Fibroblast of lung (primary cell): ENCODE results near the gene TREH. TPM values are rescaled to one million over a fixed set of nuclear protein-coding genes. Genes with fewer than 3 reads are reported as not detected.

Experiments
- DNase-seq, 2 donors: peaks; one replicate each; pipeline versions ENCODE4 v3.0.0 to v3.0.0-alpha.2; 2010; ENCODE audit warnings: low read depth in 2 of 2
- H2AFZ ChIP-seq: 2 replicates; pipeline ENCODE4 v1.5.1; 2012; ENCODE audit warnings: low read length, control low read depth, inconsistent platforms
- H3K27ac ChIP-seq: 2 replicates; pipeline ENCODE4 v1.5.1; 2011; ENCODE audit warnings: low read length, control low read depth; ENCODE audit not compliant: insufficient read depth
- H3K27me3 ChIP-seq: 2 replicates; pipeline ENCODE4 v1.5.1; 2011; ENCODE audit warnings: mild to moderate bottlenecking, low read length; ENCODE audit not compliant: control insufficient read depth, insufficient read depth
- H3K36me3 ChIP-seq: 2 replicates; pipeline ENCODE4 v1.5.1; 2011; ENCODE audit warnings: low read length; ENCODE audit not compliant: control insufficient read depth, insufficient read depth
- H3K4me1 ChIP-seq: 2 replicates; pipeline ENCODE4 v1.5.1; 2011; ENCODE audit warnings: low read length; ENCODE audit not compliant: control insufficient read depth, insufficient read depth; ENCODE audit errors: extremely low read depth
- H3K4me2 ChIP-seq: 2 replicates; pipeline ENCODE4 v1.5.1; 2011; ENCODE audit warnings: low read length, control low read depth; ENCODE audit not compliant: insufficient read depth; ENCODE audit errors: extremely low read depth
- H3K4me3 ChIP-seq, 4 experiments: fragments of 200-600 bp in 1 of 4; sonication (generic) in 1 of 4; replicated peaks in 1 of 4; 2 replicates each; pipeline ENCODE4 v1.5.1; 2011 to 2016; ENCODE audit warnings: low read length in 4 of 4, low read depth in 3 of 4, mild to moderate bottlenecking in 3 of 4, control low read depth in 2 of 4, inconsistent platforms in 1 of 4, mixed read lengths in 1 of 4; ENCODE audit not compliant: insufficient read depth in 1 of 4; ENCODE audit errors: control extremely low read depth in 1 of 4
- H3K79me2 ChIP-seq: 2 replicates; pipeline ENCODE4 v1.5.1; 2012; ENCODE audit warnings: mild to moderate bottlenecking, low read length, inconsistent platforms; ENCODE audit not compliant: control insufficient read depth, insufficient read depth
- H3K9ac ChIP-seq: 2 replicates; pipeline ENCODE4 v1.5.1; 2011; ENCODE audit warnings: mild to moderate bottlenecking, low read length, control low read depth; ENCODE audit not compliant: insufficient read depth
- H3K9me3 ChIP-seq: 2 replicates; pipeline ENCODE4 v1.5.1; 2012; ENCODE audit warnings: low read depth, low read length; ENCODE audit not compliant: control insufficient read depth, insufficient read depth
- H4K20me1 ChIP-seq: 2 replicates; pipeline ENCODE4 v1.5.1; 2011; ENCODE audit warnings: low read length; ENCODE audit not compliant: control insufficient read depth, insufficient read depth; ENCODE audit errors: extremely low read depth
- EZH2 ChIP-seq: IDR thresholded peaks from 2 replicates; pipeline ENCODE4 v1.5.1; 2012; ENCODE audit warnings: low read length, control low read depth, mild to moderate bottlenecking; ENCODE audit errors: missing control alignments
- polyA plus RNA-seq, 2 donors: library from polyadenylated mRNA; depleted of rRNA in 1 of 2; stranded (reverse) in 1 of 2; unstranded in 1 of 2; fragments of >200 nt; gene quantifications; 2 replicates each; pipeline ENCODE4 v1.2.1, GENCODE V29; 2011 to 2012; ENCODE audit warnings: missing spikeins in 1 of 2
- total RNA-seq: library from RNA; depleted of rRNA; stranded (reverse); fragments of >200 nt; gene quantifications from 2 replicates; pipeline ENCODE4 v1.2.1, GENCODE V29; 2014
- TF ChIP-seq, protein P1 (sequence below), 2 donors: IDR thresholded peaks in 1 of 2; conservative IDR thresholded peaks in 1 of 2; 1 replicate in 1 of 2; 2 replicates in 1 of 2; pipeline ENCODE4 v1.5.1; 2011 to 2012; ENCODE audit warnings: low read length in 2 of 2, control low read depth in 1 of 2, inconsistent platforms in 1 of 2, low read depth in 1 of 2, mild to moderate bottlenecking in 1 of 2

Gene TREH
- total and polyA plus RNA-seq, 2 donors (not counting 1 experiment from before 2014, with no cell fraction given): not detected

DNA sequence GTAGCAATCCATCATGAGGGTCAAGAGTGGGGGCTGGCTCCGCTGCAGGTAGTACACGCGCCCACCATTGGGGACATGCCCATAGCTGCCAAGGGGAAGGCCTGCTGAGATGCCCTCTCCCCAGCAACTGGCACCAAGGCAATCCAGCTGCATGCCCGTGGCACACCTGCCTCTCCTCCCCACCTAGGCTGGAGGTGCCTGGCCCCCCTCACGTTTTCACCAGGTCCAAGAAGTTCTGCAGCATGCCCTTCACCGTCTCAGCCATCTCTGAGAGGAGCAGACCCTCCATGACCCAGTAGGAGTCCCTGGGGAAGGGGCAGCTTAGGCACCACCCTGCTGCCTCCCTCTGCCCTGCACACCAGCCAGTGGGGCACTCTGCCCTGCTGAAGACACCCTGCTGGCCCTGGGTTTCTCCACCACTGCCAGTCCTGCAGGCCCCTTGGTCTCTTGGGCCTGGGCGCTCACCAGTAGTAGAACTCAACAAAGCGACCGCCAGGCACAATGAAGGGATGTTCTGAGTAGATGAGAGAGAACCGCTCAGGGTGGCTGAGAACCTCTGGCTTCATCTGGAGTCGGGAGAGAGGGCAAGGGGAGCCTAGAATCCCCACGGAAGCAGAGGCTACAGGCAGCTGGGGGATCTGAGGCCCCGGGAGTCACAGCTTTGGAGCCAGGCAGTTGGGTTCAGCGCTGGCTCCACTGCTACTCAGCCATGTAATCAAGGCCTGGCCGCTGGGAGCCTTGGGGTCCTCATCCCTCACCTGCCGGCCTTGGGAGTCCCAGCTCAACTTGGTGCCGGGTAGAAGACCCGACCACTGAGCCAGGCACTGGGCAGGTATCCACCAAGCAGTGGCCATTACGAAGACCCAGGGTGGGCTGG lies 17.8 kb downstream of the TREH start:
- no peak overlapping the region for H3K4me2 ChIP-seq
- no peak for DNase-seq
- no peaks in the 10 kb centered on the region for H3K79me2 ChIP-seq
- peaks cover 13% of the 10 kb centered on the region for H3K36me3 ChIP-seq
- TF ChIP-seq, protein P1, sequence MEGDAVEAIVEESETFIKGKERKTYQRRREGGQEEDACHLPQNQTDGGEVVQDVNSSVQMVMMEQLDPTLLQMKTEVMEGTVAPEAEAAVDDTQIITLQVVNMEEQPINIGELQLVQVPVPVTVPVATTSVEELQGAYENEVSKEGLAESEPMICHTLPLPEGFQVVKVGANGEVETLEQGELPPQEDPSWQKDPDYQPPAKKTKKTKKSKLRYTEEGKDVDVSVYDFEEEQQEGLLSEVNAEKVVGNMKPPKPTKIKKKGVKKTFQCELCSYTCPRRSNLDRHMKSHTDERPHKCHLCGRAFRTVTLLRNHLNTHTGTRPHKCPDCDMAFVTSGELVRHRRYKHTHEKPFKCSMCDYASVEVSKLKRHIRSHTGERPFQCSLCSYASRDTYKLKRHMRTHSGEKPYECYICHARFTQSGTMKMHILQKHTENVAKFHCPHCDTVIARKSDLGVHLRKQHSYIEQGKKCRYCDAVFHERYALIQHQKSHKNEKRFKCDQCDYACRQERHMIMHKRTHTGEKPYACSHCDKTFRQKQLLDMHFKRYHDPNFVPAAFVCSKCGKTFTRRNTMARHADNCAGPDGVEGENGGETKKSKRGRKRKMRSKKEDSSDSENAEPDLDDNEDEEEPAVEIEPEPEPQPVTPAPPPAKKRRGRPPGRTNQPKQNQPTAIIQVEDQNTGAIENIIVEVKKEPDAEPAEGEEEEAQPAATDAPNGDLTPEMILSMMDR (conservative IDR thresholded peaks at IDR 0.05 in 1 of 2, IDR thresholded peaks at IDR 0.05 in 1 of 2; ENCODE audit: low read depth in 1 of 2, low read length in 2 of 2): no peak
- TF ChIP-seq EZH2: no peak
- H3K4me1 ChIP-seq: no peaks in the 10 kb centered on the region
- H4K20me1 ChIP-seq: no peaks in the 10 kb centered on the region
- H3K9ac ChIP-seq: no peak overlapping the region
- H3K9me3 ChIP-seq: no peaks in the 10 kb centered on the region
- H3K4me3 ChIP-seq: no peak overlapping the region
- H3K27ac ChIP-seq: no peak overlapping the region
- H3K27me3 ChIP-seq: no peaks in the 10 kb centered on the region
- H2AFZ ChIP-seq: no peak overlapping the region

DNA sequence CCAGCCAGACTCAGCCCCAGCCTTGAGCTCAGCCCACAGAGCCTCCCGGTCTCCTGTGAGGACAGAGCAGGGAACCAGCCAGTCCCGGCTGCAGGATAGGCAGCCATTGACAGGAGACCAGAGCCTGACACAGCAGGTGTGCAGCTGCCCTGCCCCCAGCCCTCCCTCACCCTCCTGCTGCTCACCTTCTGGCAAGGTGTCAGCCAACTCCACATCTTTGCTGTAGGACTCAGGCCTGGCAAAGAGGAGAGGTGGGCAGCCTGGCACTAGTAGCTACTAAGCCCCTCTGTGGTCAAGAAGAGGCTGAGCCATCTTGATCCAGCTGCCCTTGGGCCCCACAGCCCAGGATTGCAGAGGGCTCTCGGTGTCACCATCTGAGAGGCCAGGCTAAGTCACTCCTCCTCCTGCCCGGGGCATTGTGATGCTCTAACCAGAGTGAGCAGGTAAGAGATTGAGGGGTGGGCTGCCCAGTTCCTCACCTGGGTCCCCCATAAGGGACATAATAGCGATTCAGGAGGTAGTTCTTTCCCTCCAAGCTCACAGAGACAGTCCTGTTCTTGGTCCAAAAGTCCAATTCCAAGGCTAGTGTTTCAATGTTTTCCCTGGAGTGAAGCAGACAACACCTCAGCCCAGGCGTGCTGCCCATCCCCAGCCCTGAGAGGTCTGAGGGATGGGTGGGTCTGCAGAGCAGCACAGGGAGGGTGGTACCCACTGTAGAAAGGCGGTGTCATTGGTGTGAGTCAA lies 18.6 kb downstream of the TREH start:
- DNase-seq: no peak
- Histone ChIP-seq H3K27me3 (no peaks in the 10 kb centered on the region), H3K4me1 (no peaks in the 10 kb centered on the region), H3K9me3 (no peaks in the 10 kb centered on the region), H2AFZ (no peak overlapping the region), H3K4me3 (no peak overlapping the region), H4K20me1 (no peaks in the 10 kb centered on the region), H3K27ac (no peak overlapping the region), H3K79me2 (no peaks in the 10 kb centered on the region), H3K9ac (no peak overlapping the region), H3K4me2 (no peak overlapping the region), H3K36me3 (peaks cover 18% of the 10 kb centered on the region)
- no peak for TF ChIP-seq EZH2
- TF ChIP-seq, protein P1 (conservative IDR thresholded peaks at IDR 0.05 in 1 of 2, IDR thresholded peaks at IDR 0.05 in 1 of 2; ENCODE audit: low read depth in 1 of 2, low read length in 2 of 2): no peak

DNA sequence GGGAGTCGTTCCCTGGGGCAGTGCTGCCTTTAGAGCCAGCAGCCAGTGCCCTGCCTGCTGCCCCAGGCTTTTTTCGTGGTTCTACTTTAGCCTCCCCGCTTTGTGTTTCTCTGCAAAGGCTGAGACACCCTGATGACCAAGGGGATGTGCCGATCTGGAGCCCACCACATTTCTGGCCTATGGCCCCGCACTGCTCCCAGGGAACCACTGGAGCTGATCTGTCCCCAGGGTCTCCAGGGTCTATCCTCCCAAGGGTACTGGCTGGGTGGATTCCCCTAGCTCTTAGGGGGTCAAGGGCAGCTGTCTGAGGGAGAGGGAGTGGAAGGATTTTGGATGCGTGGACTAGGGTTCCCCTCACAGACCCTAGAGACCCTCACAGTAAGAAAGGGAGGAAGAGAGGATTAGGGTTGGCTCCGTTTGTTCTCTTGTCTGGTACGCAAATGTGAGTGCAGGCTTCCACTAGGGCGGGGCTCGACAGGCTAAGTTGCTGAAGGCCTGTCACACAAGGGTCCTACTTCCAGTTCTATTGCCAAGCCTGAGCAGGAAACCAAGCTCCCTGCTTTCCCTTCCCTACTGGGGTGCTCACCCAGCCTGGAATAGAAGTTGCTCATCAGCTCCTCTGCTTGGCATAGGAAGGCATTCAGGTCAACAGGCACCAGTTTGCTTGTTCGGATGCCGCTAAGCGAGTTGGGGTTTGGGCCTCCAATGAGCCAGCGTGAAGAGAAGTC lies 19.3 kb downstream of the TREH start:
- Histone ChIP-seq H3K4me2 (no peak overlapping the region), H3K27ac (no peak overlapping the region), H3K4me3 (no peak overlapping the region), H2AFZ (no peak overlapping the region), H4K20me1 (no peaks in the 10 kb centered on the region), H3K9ac (no peak overlapping the region), H3K36me3 (peaks cover 23% of the 10 kb centered on the region), H3K27me3 (no peaks in the 10 kb centered on the region), H3K4me1 (no peaks in the 10 kb centered on the region), H3K9me3 (no peaks in the 10 kb centered on the region), H3K79me2 (no peaks in the 10 kb centered on the region)
- DNase-seq: no peak
- no peak for TF ChIP-seq EZH2
- TF ChIP-seq, protein P1 (conservative IDR thresholded peaks at IDR 0.05 in 1 of 2, IDR thresholded peaks at IDR 0.05 in 1 of 2; ENCODE audit: low read depth in 1 of 2, low read length in 2 of 2): no peak
